SJSA1 (cell line): ENCODE results near the gene BORCS8. TPM values are rescaled to one million over a fixed set of nuclear protein-coding genes. Genes with fewer than 3 reads are reported as not detected.
A peak's percentile ranks its signal among the peaks of the same experiment; 100 is the strongest.

ENCODE experiments used
- DNase-seq, 2 experiments: peaks; one replicate each; pipeline ENCODE4 v3.0.0-alpha.2; 2015 to 2020; ENCODE audit warnings: low spot score in 2 of 2, low read depth in 1 of 2
- H3K27ac ChIP-seq: fragments of 250-450 bp; sonication (Bioruptor Pico); 2 replicates; pipeline ENCODE4 v1.5.1; 2020; ENCODE audit warnings: mild to moderate bottlenecking, moderate library complexity
- H3K27me3 ChIP-seq: fragments of 250-450 bp; sonication (Bioruptor Pico); replicated peaks from 2 replicates; pipeline ENCODE4 v1.5.1; 2020; ENCODE audit warnings: mild to moderate bottlenecking, moderate library complexity
- H3K36me3 ChIP-seq: fragments of 250-450 bp; sonication (Bioruptor Pico); 2 replicates; pipeline ENCODE4 v1.5.1; 2020; ENCODE audit warnings: mild to moderate bottlenecking
- H3K4me1 ChIP-seq: fragments of 250-450 bp; sonication (Bioruptor Pico); replicated peaks from 2 replicates; pipeline ENCODE4 v1.6.1; 2021; ENCODE audit warnings: mild to moderate bottlenecking
- H3K4me3 ChIP-seq: fragments of 250-450 bp; sonication (Bioruptor Pico); 2 replicates; pipeline ENCODE4 v1.5.1; 2020; ENCODE audit warnings: mild to moderate bottlenecking
- H3K9me3 ChIP-seq: fragments of 250-450 bp; sonication (Bioruptor Pico); replicated peaks from 2 replicates; pipeline ENCODE4 v1.5.1; 2020; ENCODE audit warnings: mild to moderate bottlenecking
- total RNA-seq: library from RNA; depleted of rRNA; stranded (reverse); fragments of >200 nt; shearing (Covaris generic); gene quantifications from 2 replicates; pipeline ENCODE4 v1.2.3, GENCODE V29; 2014

The BORCS8 gene
- total RNA-seq, 1 experiment from 2014 or later = 22.7 TPM

DNA sequence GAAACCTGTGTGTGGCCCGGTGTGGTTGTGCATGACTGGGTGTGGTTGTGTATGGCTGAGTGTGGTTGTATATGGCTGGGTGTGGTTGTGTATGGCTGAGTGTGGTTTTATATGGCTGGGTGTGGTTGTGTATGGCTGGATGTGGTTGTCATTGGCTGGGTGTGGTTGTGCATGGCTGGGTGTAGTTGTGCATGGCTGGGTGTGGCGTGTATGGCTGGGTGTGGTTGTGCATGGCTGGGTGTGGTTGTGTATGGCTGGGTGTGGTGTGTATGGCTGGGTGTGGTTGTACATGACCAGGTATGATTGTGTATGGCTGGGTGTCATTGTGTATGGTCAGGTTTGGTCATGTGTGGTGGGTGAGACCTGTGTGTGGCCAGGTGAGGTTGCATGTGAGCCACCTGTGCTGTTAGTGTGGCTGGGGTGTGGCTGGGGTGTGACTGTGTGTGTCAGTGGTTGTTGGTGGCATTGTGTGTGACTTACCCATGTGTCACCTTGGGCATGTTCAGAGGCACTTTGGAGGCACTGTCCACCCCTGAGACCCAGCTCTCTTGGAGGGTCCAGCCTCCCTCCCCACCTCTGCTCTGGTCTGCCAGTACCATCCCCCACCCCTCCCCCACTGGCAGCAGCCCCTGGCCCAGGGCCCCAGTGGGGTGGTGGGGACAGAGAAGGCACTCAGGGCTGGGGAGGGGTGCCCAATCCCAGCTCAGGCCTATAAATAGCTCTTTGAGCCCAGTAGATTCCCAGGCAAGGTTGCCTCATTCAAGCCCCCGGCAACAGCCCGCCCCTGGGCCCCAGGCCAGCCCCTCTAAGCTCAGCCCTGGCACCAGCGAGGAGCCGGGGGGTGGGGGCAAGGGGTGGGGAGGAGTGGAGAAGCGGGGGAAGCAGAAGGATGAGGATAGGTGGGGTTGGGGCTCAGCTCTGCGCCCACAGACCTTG lies 16.0 kb upstream of the BORCS8 start:
- Histone ChIP-seq H3K9me3 (no peaks in the 10 kb centered on the region), H3K4me1 (peaks cover 6% of the 10 kb centered on the region), H3K27ac (no peak overlapping the region), H3K27me3 (peaks cover 36% of the 10 kb centered on the region), H3K4me3 (no peak overlapping the region), H3K36me3 (peaks cover 2% of the 10 kb centered on the region; the same call in 1 of the 2 replicates)
- no peak for DNase-seq

DNA sequence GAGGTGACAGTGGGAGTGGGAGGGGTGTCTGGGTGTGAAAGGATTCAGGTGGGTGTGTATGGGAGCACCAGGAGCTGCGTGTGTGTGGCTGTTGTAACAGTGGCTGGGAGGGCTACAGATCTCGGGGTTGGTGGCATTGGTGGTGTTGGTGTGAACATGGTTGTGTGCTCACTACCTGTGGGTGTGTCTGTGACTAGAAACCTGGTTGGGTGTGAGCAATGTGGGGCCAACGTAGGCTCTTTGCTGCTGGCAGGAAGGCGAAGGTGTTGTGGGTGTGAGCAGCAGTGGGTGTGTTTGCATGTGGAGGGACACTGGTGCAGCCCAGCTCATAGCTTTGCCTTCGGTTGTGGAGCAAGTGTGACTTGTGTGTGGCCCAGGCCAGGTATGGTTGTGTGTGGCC lies 15.0 kb upstream of the BORCS8 start:
- Histone ChIP-seq H3K36me3 (peaks cover 10% of the 10 kb centered on the region; the same call in 1 of the 2 replicates), H3K9me3 (no peaks in the 10 kb centered on the region), H3K27ac (no peak overlapping the region), H3K4me3 (no peak overlapping the region), H3K4me1 (peaks cover 14% of the 10 kb centered on the region), H3K27me3 (peaks cover 28% of the 10 kb centered on the region)
- DNase-seq = no peak

DNA sequence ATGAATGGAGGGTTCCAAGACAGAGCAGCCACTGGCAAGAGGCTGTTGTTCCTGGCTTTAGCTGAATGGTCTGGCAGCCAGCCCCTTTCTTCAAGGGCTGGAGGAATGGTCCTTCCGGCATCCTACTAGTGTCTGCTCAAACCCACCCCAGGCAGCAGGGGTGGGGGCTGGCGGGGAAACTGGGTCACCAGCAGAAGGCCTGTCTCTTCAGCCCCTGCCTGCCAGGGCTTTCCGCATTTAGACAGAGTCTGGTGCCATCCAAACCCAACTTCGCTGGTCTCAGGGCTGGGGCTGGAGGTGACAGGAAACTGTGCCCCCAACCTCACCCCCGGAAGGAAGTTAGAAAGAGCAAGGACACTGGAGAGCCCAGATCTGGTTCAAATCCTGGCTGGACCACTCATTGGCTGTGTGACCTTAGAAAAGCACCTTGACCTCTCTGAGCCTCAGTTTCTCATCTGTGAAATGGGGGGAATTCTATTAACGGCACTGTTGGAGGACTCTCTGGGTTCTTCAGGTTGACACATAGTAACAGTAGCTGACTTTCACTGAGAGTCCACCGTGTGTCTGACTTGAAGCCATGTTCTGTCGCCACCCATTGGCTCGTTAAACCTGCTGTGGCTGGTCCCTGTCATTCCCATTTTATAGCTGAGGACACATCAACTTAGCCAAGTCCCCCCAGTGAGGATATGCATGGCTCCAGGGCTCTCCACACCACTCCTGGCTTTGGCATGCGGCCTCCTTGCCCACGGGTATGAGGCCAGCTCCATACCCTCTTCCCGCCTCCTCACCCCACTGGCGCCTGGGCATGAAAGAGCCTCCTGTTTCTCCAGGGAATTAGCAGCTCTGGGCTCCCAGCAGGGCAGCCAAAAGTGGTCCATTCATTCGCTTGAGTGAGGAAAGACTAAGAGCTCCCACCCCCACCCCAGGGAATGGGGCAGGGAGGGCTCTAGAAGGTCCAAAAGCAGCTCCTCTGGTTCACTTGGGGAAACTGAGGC lies 13.8 kb upstream of the BORCS8 start:
- Histone ChIP-seq H3K27ac (no peak overlapping the region), H3K9me3 (no peaks in the 10 kb centered on the region), H3K4me3 (no peak overlapping the region), H3K4me1 (peaks cover 14% of the 10 kb centered on the region), H3K36me3 (peaks cover 15% of the 10 kb centered on the region), H3K27me3 (peaks cover 20% of the 10 kb centered on the region; the same call in 1 of the 2 replicates)
- DNase-seq = no peak

DNA sequence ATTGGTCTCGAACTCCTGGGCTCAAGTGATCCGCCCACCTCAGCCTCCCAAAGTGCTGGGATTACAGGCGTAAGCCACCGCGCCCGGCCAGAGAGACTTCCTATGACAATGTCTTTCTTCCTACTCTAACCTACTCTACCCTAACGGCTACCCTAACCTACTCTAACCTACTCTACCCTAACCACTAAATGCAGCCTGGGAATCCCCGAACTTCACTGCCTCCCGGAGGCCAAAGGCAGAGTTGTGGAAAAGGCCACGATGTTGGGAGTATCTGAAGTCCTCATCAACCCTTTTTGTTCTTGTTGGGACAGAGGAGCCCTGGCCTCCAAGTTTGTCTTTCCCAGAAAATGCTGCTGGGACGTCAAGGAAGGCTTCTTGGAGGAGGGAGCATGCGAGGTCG lies 12.2 kb upstream of the BORCS8 start:
- peaks cover 21% of the 10 kb centered on the region for H3K36me3 ChIP-seq
- peaks cover 20% of the 10 kb centered on the region; the same call in 1 of the 2 replicates for H3K27me3 ChIP-seq
- no peak overlapping the region for H3K4me3 ChIP-seq
- H3K4me1 ChIP-seq = peaks cover 14% of the 10 kb centered on the region
- no peaks in the 10 kb centered on the region for H3K9me3 ChIP-seq
- DNase-seq = no peak
- no peak overlapping the region for H3K27ac ChIP-seq

DNA sequence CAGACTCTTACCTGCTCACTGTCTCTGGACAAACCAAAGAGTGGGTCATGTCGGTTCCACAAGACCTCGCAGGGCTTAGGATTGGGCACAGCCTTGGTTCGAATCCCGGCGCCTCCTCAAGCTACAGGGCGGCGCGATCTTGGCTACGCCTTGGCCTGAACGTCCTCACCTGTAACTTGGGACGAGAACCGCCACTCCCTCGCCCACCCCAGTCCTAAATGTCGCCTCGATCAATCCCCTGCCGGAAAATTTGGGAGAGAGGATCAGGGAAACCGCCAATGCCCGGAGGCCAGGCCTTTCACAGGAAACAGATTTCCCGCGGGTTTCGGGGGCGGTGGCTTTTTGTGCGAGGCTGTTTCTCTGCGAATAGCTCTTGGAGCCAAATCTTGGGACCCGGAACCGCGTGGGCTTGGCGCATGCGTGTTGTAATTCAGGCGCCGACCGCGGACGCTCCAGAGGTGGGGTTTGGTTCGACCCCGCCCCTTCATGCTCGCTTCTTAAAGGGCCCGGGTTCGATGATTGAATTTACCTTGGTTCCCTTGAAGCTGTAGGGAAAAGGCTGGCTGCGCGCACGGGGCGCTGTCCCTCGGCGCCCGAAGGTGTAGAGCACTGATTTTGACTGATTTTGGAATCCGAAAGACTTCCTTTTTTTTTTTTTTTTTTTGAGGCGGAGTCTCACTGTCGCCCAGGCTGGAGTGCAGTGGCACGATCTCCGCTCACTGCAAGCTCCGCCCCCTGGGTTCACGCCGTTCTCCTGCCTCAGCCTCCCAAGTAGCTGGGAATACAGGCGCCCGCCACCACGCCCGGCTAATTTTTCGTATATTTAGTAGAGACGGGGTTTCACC lies 11.3 kb upstream of the BORCS8 start, which contains the start of gene NR2C2AP:
NR2C2AP (minus strand) TSS at position 403 of the 845 bp plus-strand sequence; CDS start at position 49, 354 bp downstream.
- DNase-seq = peak; percentile 85 to 91
- peak within 1 kb of the TSS; percentile 56 for H3K27ac ChIP-seq

DNA sequence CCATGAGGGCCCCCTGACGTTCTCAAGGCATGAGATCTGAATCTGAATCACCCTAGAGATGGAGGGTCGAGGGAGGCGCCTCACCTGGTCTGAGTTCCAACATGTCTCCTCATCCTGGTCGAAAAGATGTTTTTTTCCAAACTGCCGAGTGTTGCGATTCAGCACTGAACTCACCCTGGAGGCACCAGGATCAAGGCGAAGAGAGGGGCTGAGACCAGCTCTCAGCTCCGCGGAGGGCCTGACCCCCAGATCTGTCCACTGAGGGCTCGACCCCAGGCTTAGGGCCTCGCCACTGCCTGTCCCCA lies 10.7 kb upstream of the BORCS8 start:
- Histone ChIP-seq H3K4me1 (peaks cover 14% of the 10 kb centered on the region), H3K27ac (peak overlapping the region; percentile 56)
- peak in 1 of 2 experiments; percentile 17 for DNase-seq

More for the DNA sequence above, 11.3 kb upstream of the BORCS8 start, which contains the start of gene NR2C2AP:
- peaks cover 17% of the 10 kb centered on the region; the same call in 1 of the 2 replicates for H3K27me3 ChIP-seq
- peak within 1 kb of the TSS; percentile 51 for H3K4me3 ChIP-seq
- H3K36me3 ChIP-seq = peaks cover 29% of the 10 kb centered on the region
- peaks cover 14% of the 10 kb centered on the region for H3K4me1 ChIP-seq
- H3K9me3 ChIP-seq = no peaks in the 10 kb centered on the region

DNA sequence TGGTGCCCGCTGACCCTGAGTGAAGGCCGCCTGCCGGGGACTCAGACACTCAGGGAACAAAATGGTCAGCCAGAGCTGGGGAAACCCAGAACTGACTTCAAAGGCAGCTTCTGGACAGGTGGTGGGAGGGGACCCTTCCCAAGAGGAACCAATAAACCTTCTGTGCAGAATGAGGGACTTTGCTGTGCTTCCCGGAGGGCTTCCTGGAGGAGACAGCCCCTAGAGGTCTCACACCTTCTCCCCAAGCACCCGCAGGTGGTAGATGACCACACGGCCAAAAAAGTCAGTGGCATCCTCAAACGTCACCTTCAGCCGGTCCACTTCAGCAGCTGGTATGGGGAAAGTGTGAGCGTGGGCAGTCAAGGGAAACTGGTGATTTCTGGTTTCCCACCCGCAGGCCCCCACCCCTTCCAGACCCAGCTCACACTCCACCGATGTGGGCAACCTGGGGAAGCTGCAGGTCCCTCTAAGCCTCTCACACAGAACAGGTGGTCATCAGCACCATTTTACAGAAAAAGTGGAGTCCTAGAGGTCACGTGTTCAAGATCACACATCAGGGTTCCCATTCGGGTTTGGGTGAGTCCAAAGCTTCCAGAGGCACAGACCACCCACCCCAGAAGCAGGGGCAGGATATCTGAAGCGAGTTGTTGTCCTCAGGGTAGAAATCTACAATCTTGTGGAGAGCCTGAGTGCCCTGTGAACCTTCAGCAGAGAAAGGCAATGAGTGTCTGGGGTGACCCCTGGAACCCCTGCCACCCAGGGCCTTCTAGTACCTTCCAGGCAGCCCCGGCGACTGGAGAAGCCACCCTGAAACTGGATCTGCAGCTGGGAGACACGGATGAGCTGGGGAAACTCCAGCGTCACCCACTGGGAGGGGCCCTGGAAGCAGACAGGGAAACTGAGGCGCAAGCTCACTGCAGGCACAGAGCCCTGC lies 10.0 kb upstream of the BORCS8 start:
- Histone ChIP-seq H3K27me3 (peaks cover 17% of the 10 kb centered on the region; the same call in 1 of the 2 replicates), H3K27ac (no peak overlapping the region), H3K4me3 (peak overlapping the region; percentile 51), H3K36me3 (peaks cover 39% of the 10 kb centered on the region), H3K9me3 (no peaks in the 10 kb centered on the region), H3K4me1 (peaks cover 14% of the 10 kb centered on the region)
- DNase-seq = no peak

More for the DNA sequence above, 10.7 kb upstream of the BORCS8 start:
- H3K27me3 ChIP-seq = peaks cover 17% of the 10 kb centered on the region; the same call in 1 of the 2 replicates
- H3K9me3 ChIP-seq = no peaks in the 10 kb centered on the region
- peaks cover 34% of the 10 kb centered on the region for H3K36me3 ChIP-seq
- peak overlapping the region; percentile 51 for H3K4me3 ChIP-seq

DNA sequence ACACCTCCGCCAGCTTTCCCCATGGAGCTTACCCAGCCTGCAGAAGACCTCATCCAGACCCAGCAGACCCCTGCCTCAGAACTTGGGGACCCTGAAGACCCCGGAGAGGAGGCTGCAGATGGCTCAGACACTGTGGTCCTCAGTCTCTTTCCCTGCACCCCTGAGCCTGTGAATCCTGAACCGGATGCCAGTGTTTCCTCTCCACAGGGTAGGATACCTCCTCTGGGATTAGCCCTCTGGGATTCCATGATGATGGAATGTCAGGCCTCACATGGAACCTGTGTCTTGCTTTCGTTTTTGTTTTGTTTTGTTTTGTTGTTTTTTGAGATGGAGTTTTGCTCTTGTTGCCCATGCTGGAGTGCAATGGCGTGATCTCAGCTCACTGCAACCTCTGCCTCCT lies 2.0 kb upstream of the BORCS8 start:
- peaks cover 8% of the 10 kb centered on the region; the same call in 1 of the 2 replicates for H3K4me1 ChIP-seq
- H3K27me3 ChIP-seq = no peaks in the 10 kb centered on the region
- DNase-seq = no peak
- H3K4me3 ChIP-seq = no peak overlapping the region
- no peaks in the 10 kb centered on the region for H3K9me3 ChIP-seq
- peaks cover 34% of the 10 kb centered on the region for H3K36me3 ChIP-seq
- H3K27ac ChIP-seq = no peak overlapping the region

DNA sequence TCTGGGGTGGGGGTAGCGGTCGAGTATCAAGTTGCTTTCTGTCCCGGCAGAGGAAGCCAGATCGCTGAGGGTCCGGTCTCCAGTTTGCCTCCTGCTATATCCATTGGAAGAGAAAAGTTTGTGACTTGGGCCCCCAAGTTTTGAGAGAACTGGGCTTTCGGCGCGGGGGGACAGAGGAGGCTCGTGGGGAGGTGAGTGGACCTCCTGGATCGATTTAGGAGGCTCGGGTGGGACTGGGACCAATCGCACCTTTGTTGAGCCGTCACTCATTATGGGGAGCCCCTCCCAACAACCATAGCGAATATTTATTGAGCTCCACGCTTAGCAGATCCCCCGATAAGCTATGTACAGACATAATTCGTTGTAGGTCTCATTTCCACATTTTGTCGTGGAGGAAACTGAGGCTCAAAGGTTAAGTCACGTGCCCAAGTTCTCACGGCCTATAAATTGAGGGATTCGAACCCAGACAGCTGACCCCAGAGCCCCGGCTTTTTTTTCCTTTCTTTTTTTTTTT lies 1.0 kb upstream of the BORCS8 start:
- DNase-seq = no peak
- no peaks in the 10 kb centered on the region for H3K9me3 ChIP-seq
- no peaks in the 10 kb centered on the region for H3K27me3 ChIP-seq
- no peak overlapping the region for H3K27ac ChIP-seq
- H3K4me1 ChIP-seq = peaks cover 8% of the 10 kb centered on the region; the same call in 1 of the 2 replicates
- H3K4me3 ChIP-seq = peak overlapping the region; percentile 69
- H3K36me3 ChIP-seq = peaks cover 25% of the 10 kb centered on the region

DNA sequence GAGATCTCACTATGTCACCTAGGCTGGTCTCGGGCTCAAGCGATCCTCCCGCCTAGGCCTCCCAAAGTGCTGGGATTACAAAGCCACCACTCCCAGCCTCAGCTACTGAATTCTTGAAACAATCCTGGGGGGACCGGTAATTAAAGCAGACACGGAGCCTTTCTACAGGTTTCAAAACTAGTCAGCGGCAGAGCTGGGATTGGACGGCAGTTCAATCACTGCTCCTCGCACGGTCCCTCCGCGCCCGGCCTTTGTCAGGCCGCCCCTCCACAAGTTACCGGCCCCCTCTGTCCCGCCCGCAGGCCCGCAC lies 229 bp downstream of the BORCS8 start:
- H3K27me3 ChIP-seq = no peaks in the 10 kb centered on the region
- H3K4me3 ChIP-seq = peak overlapping the region; percentile 69
- H3K9me3 ChIP-seq = no peaks in the 10 kb centered on the region
- DNase-seq = no peak
- H3K27ac ChIP-seq = peak overlapping the region; percentile 73
- peaks cover 8% of the 10 kb centered on the region; the same call in 1 of the 2 replicates for H3K4me1 ChIP-seq
- peaks cover 18% of the 10 kb centered on the region for H3K36me3 ChIP-seq

DNA sequence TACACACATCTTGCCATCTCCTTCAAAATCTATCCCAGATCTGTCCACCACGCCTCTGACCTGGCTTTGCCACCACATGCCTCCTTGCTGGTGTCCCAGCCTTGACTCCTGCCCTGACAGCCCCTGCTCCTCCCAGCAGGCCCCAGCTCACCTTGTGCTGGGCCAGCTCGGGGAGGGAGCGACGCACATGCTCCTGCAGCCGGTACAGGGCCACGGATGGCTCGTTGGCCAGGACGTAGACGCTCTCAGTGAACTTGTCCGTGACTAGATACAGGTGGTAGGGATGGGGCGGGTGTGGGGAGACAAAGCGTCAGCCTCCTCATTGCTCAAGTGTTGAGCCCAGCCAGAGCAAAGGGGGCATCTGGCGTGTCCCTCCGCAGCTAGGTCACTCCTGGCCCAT lies 5.2 kb downstream of the BORCS8 start:
- Histone ChIP-seq H3K27me3 (no peaks in the 10 kb centered on the region), H3K9me3 (no peaks in the 10 kb centered on the region), H3K27ac (no peak overlapping the region), H3K36me3 (peaks cover 43% of the 10 kb centered on the region), H3K4me1 (peaks cover 8% of the 10 kb centered on the region; the same call in 1 of the 2 replicates), H3K4me3 (no peak overlapping the region)
- no peak for DNase-seq
